Head of caudate nucleus (tissue), 42 donors: ENCODE results near the gene GNG7.
A peak's percentile ranks its signal among the peaks of the same experiment; 100 is the strongest.
"Not testable (repeated sequence)": the region's sequence is repeated elsewhere in the genome, so short reads cannot be mapped to it uniquely, and the experiment has no call there.

Source experiments
- DNase-seq, 42 donors: peaks; one replicate each; pipeline versions ENCODE4 v3.0.0 to v3.0.0-alpha.2; 2020 to 2021; ENCODE audit warnings: mixed read lengths in 7 of 42
- intact Hi-C: fragments of 100-400 bp; cut with DNase I; formaldehyde crosslinking; loops from one replicate; pipeline ENCODE4 v1.15.0; 2022

Gene GNG7

DNA sequence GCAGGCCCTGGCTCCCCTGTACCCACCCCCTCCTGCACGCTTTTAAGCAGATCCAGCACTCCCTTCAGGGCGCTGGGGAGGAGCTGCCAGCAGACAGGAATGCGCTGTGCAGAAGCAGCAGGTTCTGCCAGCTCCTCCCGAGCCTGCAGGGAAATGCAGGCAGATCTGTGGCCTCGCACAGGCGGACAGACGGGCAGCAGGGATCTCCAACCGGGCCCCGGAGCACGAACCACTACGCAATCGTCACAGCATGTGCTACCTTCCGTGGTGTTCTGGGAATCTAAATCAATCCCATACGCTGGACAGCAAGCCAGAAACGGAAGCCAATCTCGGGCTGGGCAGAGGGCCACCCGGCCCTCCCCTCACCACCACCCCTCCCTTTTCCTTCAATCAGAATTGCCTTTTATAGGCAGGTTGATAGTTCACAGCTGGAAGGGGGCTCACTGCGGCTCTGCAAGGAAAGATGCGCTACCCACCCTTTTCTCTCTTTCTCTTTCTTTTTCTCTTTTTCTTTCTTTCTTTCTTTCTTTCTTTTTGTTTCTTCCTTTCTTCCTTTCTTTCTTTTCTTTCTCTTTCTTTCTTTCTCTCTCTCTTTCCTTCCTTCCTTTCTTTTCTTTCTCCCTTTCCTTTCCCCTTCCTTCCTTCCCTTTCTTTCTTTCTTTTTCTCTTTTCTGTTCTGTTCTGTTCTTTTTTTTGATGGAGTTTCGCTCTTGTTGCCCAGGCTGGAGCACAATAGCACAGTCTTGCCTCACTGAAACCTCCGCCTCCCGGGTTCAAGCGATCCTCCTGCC is 99.9 kb downstream of the GNG7 start:
- intact Hi-C loops = loop anchor here (10.0 kb wide), 1 partner anchor 48 kb away; no protein-coding TSS in a partner anchor
- peak in 30 of 42 donors; percentile 24 to 82 (median 61) for DNase-seq

DNA sequence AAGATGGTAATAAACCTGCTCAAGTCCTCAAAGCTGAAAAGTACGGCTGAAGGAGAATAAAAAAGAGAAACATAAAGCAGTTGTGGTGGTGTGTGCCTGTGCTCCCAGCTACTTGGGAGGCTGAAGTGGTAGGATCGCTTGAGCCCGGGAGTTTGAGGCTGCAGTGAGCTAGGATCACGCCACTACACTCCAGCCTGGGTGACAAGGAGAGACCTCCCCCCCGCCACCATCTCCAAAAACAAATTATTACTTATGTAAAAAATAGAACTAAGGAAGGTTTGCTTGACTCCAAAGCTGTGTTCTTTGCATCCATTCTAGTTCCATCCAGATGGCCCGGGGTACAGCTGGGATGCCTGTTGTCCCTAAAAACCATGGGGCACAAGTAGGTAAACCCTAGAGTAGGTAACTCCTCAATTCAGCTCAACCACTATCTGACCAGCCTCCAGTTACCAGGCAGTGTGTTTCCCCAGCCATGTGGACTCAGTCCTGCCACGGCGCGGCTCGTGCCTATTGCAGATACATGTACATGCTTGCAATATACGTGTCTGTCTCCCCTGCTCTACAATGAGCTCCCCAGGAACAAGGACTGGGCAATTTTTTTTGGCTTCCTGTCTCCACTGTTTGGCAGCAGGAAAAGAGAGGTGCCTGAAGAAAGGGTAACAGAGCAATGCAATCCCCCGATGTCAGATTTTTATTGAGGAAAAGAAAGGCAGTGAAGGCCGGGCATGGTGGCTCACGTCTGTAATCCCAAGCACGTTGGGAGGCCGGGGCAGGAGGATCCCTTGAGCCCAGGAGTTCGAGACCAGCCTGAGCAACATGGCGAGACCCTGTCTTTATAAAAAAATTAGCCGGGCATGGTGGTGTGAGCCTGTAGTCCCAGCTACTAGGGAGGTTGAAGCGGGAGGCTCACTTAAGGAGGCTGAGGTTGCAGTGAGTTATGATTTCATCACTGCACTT is 101.3 kb downstream of the GNG7 start:
- intact Hi-C loops = loop anchor here (10.0 kb wide), 1 partner anchor 46 kb away; no protein-coding TSS in a partner anchor
- peak in 2 of 42 donors; percentile 10 for DNase-seq

DNA sequence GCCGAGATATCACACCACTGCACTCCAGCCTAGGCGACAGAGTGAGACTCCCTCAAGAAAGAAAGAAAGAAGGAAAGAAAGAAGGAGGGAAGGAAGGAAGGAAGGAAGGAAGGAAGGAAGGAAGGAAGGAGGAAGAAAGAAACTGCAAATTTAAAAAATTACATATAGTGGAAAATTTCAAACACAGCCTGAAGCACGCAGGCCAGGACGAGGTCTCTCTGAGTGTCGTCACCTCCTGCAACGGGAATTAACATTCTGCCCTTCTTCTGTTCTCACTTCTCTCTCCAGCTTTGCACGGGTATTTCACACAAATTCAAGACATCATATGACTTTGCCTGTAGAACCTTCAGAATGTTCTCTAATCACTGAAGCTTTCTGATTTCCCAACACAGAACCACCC is 108.2 kb downstream of the GNG7 start:
- intact Hi-C loops = no loop called here
- DNase-seq = no peak

DNA sequence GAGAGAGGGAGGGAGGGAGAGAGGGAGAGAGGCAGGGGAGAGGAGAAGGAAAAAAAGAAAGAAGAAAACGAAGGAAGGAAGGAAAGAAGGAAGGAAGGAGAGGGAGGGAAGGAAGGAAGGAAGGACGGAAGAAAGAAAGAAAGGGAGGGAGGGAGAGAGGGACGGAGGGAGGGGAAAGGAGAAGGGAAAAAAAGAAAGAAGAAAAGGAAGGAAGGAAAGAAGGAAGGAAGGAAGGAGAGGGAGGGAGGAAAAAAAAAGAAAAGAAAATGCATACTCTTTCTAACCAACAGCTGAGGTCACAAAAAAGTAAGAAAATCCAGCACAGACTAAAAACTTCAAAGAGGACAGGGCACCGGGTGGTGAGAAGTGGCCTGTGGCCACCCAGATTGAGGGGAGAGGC is 109.7 kb downstream of the GNG7 start:
- DNase-seq = peak in 1 of 42 donors; percentile 9
- intact Hi-C loops = no loop called here

DNA sequence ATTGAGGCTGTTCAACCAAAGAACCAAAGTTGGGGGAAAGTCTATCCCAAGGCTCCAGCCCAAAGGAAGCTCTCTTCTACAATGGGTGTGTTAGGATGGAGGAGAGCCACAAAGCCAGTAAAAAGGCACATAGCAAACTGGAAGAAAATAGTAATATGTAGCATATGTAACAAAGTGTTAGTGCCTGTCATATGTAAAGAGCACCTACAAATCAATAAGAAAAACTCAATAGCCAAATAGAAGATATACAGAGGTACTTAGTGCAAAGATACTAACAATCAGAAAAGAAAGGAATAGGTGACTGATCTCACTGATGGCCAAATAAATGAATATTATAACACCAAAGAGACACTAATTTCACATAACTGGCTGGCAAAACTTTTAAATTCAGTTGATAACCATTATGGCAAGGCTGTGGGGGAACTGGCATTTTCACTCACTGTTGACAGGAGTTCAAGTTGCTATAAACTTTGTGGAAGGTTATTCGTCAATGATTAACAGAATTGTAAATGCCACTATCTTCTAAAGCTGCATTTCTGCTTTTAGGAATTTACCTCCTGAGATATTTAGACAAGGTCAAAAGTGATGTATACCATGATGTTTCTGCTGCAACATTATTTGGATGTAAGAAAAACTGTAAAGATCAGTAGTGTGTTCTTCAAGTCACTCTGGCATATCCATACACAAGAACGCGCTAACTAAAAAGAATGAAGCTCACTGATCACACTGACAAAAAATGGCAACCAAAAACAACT is 110.8 kb downstream of the GNG7 start:
- no peak for DNase-seq
- intact Hi-C loops = no loop called here

DNA sequence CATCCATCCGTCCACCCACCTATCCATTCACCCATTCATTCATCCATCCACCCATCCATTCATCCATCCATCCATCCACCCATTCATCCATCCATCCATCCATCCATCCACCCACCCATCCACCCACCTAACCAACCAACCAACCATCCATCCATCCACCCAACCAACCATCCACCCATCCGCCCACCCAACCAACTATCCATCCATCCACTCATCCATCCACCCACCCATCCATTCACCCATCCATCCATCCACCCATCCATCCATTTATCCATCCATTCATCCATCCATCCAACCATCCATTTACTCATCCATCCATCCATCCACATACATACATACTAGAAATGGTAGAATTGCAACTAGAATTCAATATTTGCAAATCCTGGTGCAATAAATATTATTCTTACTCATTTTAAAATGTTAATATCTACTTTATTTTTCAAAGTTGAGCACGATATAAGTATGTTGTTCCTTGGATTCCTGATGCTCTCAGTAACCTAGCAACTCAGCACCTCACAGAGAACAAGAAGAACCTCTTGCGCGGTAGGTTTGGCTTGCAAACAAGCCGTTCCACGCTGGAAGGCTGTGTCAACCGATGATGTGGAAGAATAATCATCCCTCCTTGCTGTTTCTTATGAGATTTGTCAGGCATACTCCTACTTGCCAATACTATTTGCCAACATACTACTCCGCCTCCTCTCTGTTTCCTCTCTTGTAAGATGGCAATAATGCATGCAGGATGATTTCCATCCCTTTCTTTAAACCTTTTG is 111.7 kb downstream of the GNG7 start:
- intact Hi-C loops = no loop called here
- peak in 33 of 42 donors; percentile 6 to 89 (median 63) for DNase-seq

DNA sequence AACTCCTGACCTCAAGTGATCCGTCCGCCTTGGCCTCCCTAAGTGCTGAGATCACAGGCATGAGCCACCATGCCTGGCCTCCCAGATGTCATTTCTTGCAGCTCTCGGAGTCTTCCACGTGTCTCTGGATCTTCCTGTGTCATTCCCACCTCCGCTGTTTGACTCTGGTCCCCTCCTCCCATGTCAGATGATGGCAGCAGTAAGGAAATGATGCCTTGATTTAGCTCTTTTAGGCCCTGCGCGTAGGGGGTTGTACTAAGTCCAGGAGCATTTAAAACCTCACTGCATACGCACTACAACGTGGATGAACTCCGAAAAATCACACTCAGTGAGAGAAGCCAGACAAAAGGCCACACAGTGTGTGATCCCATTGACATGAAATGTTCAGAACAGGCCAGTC is 113.1 kb downstream of the GNG7 start:
- DNase-seq = peak in 40 of 42 donors; percentile 39 to 91 (median 70)
- intact Hi-C loops = no loop called here

DNA sequence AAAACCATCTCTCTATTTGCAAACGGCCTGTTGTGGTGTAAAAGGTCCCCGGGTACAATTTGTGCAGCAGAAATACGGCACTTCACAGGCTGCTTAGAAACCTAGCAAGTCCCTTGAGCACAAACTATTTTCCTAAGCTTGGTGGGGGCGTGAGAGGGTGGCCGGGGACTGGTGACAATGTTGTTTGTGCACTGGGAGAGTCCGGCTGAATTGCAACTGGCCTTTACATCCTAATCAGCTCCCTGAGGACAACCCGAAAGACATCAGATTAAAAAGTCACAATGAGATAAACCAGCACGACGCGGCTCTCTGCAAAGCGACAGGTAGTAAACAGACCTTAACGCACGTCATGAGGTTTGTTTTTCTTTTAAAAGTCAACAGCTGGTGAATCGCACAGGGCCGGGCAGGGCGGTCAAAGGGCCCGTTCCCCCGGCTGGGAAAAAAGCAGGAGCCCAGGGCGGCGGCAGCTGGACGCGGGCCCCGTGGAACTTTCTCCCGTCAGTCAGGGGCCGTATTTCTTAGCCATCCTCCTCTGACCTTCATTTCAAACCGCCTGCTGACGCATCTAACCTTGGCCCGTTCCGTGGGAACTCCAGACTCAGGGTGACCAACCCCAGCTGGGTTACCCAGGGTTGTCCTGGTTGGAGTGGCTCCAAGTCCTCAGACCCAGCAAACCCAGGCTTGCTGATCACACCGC is 114.3 kb downstream of the GNG7 start:
- intact Hi-C loops = no loop called here
- DNase-seq = peak in 13 of 42 donors; percentile 22 to 71 (median 39)

DNA sequence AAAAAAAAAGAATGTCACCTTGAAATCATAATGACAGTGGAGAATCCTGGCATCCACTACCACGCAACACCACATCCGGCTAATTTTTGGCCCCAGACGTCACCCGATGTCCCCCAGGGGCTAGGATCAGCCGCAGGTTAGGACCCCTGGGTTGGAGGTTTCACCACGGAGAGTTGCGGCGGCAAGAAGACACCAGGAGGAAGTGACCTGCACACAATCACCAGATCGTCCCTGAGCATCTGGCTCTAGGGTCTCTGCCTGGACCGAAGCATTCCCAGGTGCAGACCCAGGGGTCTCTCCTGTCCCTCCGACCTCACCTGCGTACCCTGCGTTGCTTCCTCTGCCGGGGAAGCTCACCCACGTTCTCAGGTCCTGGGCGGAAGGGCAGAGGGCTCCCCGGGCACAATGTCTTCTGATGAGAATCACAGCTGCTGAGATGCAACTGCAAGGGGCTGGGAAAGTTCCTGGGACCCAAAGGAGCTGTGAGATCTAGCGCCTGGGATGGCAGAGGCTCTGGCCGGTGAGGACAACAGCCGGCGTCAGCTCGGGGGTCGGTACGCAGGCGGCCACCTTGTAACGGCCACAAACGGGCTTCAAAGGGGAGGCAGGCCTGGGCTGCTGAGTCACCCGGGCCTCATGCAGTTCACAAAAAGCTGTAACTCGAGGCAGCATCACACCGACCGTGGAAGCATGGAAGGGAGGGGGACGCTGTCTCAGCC is 115.3 kb downstream of the GNG7 start:
- DNase-seq = peak in 6 of 42 donors; percentile 29 to 65 (median 33)
- intact Hi-C loops = no loop called here

DNA sequence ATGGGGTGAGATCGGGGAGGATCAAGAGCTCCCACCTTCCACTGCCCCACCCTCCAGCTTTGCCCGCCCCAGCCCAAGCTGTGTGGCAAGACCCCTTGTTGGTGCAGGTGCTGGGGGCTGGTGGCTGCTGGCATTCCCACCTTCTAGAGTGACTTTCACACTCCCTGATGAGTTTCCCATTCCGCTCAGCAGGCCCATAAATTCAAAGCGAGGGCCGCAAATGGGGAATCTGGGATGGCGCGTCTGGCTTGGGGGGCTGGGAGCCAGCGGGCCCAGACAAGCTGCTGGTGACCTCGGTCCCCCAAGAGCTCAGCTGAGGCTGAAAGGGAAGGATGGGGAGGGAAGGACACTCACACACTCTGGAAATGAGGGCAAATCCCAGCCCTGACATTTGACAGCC is 116.3 kb downstream of the GNG7 start:
- peak in 1 of 42 donors; percentile 16 for DNase-seq
- intact Hi-C loops = no loop called here

DNA sequence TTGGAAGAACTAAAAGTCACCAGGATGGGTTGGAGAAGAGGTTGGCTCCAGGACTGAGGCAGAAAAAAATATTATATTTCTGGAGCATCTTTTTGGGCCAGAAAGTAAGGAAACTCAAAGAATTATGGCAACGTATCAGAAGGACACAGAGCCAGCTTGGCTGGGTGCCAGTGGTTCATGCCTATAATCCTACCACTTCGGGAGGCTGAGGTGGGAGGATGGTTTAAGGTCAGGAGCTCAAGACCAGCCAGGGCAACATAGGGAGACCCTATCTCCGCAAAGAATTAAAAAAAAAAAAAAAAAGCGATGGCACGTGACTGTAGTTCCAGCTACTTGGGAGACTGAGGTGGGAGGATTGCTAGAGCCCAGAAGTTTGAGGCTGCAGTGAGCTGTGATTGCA is 118.5 kb downstream of the GNG7 start:
- DNase-seq = peak in 2 of 42 donors; percentile 32 to 38
- intact Hi-C loops = no loop called here

DNA sequence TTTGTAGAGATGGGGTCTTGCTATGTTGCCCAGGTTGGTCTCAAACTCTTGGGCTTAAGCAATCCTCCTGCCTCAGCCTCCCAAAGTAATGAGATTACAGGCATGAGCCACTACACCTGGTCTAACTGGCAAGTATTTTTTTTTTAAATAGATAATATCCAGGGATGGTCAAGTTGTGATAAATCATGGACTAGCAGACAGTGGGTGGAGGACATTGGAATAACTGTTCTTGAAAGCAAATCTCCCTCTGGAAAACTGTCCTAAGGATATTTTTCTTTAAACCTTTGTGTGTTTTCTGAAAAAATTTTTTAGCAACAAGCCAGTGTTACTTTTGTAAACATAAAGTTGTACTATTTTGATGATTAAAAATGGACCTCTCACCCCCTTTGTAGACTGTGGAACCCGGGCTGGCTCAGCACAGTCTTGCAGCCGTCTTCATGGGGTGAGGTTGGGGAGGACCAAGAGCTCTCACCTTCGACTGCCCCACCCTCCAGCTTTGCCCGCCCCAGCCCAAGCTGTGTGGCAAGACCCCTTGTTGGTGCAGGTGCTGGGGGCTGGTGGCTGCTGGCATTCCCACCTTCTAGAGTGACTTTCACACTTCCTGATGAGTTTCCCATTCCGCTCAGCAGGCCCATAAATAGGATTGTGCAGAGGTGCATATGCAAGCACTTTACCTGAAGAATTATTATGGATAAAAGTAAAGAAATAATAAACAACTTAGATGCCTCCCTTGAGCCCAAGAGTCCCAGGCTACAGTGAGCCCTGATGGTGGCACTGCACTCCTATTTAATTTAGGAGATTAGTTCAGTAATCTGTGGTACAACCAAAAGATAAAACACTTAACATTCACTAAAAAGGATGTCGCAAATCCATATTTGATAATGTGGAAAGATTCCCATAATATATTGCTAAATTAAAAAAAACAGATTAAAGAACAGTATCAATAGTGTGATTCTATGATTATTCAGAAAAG is 119.2 kb downstream of the GNG7 start:
- DNase-seq = peak in 2 of 42 donors; percentile 3 to 10
- intact Hi-C loops = no loop called here

DNA sequence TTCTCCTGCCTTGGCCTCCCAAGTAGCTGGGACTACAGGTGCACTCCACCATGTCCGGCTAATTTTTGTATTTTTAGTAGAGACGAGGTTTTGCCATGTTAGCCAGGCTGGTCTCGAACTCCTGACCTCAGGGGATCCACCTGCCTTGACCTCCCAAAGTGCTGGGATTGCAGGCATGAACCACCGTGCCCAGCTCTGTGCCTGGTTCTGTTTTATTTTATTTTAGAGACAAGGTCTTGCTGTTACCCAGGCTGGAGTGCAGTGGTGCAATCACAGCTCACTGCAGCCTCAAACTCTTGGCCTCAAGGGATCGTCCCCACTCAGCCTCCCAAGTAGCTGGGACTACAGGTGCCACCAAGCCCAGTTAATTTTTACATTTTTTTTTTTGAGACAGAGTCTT is 122.1 kb downstream of the GNG7 start:
- DNase-seq = peak in 3 of 42 donors; percentile 2 to 12 (median 2)
- intact Hi-C loops = not testable (repeated sequence)

DNA sequence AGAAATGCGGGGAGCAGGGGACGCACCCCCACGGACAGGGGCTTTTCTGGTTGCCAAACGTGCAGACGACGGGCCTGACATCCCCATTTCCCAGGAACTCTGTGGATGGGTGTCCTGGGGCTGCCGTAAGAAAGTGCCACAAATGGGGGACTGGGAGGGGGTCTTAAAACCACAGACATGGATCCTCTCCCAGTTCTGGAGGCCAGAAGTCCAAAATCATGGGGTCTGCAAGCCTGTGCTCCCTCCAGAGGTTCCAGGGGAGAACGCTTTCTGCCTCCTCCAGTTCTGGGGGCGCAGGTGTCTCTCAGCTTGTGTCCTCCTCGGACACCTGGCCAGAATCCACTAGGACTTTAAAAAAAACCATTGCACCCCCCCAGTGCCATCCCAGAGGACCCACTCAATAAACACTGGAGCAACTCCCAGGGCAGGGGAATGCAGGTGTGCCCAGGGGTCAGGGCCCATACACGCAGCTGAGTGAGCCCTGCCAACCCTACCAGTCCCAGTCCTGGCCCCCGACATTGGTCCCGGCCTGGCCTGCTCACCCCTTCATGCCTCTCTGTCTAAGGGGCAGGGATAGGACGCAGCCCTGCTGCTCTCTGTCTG is 122.7 kb downstream of the GNG7 start:
- intact Hi-C loops = loop anchor here (5.0 kb wide), 1 partner anchor 102 kb away; the partner anchor contains the start of gene GADD45B
- DNase-seq = peak in 4 of 42 donors; percentile 8 to 40 (median 16)
